Measurements from ENCODE around the gene CYP4Z1.
"Not testable (repeated sequence)": the region's sequence is repeated elsewhere in the genome, so short reads cannot be mapped to it uniquely, and the experiment has no call there.

DNA sequence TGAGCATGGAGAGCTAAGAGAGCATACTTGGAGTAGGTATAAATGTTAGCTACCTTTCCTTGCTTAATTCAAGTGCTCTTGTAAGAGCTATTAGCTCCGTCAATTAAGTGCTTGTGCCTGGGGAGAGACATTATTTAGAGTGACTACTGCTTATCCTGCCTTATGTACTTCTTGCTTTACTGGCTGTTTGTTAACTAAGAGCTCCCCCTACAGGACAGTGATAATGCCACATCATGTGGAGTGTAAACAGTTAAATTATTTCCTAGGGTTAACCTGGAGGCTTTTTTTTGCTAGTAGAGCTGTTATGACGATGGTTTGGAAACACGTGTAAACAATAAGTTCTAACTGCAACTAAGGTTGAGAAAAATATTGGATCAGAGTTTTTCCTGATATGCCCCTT, 24.4 kb downstream of the CYP4Z1 start:
- TF ChIP-seq POLR2AphosphoS5 (IDR thresholded peaks at IDR 0.05; ENCODE audit: borderline replicate concordance, low read depth, low read length); EZH2 (IDR thresholded peaks at IDR 0.05): not testable (repeated sequence)

Measured in SK-N-MC (cell line).